Occipital lobe (tissue), 2 donors: Measurements from ENCODE around the gene SLC43A3. TPM values are rescaled to one million over a fixed set of nuclear protein-coding genes. Genes with fewer than 3 reads are reported as not detected.
"Not testable (repeated sequence)": the region's sequence is repeated elsewhere in the genome, so short reads cannot be mapped to it uniquely, and the experiment has no call there.

Experiments used
- DNase-seq: peaks from one replicate; lab custom pipeline; 2025; lab: John Stamatoyannopoulos, UW
- total RNA-seq: library from RNA; depleted of rRNA; stranded (reverse); fragments of >200 nt; gene quantifications from one replicate; pipeline ENCODE4 v1.2.3, GENCODE V29; 2014

SLC43A3 gene
- total RNA-seq, 1 donor from 2014 or later: 8.7 TPM

DNA sequence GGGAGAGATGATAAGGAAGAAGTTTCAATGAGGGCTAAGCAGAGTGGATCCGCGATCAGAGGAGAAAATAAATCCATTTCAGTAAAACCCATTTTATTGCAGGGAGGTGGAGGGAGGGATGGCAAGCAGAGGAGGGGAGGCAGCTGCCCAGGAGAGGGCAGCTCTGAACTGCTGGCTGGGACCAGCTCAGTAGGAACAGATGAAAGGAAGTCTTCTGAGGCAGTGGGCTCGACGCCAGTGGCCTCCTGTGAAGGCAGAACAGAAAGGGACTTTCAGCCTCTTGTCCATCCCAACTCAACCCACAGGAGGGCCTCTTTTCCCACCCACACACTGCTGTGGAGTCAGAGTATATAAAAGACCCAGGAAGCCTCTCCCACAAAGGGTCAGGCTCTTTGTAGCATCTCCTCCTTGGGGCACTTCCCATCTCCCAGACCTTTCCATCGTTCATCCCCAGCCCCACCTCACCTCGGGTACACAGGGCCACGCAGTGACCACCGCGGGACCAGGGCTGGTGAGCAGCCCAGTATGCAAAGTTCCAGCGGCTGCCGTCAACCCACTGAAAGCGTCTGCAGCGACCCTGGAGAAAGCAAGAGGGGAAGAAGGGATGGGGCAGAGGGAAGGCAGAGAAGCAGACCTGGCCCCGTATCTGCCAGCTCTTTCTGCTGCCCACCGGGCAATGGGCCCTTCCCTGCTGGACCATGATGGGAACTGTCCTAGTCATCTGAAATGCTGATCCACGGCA, 39.5 kb downstream of the SLC43A3 start:
- DNase-seq: no peak

- DNase-seq: no peak
Observed at GRCh38 chr11:57386178-57386940, 40.6 kb downstream of the SLC43A3 start.

DNA sequence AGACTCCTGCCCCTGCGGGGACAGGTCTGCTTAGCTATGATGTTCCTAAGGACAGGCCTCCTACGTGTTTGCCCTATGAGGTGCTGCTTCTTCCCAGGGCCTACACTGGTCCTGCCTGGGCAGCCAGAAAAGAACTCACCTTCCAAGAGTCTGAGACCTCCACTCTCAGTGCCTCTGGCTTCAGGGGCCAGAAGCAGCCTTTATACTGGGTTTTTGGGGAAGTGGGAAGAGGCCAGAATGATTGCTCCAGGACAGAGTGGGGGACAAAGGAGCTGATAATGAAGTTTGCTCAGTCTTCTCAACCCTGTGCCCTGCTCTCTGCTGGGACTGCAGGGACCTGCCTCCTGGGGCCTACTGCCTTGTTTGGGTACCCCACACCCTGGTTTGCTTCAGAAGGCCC, 45.9 kb downstream of the SLC43A3 start, which contains the start of gene PRG3:
TSS of gene PRG3 (minus strand) at position 176 of the 400 bp plus-strand sequence. CDS start 442 bp downstream, outside the sequence.
- DNase-seq: no peak

DNA sequence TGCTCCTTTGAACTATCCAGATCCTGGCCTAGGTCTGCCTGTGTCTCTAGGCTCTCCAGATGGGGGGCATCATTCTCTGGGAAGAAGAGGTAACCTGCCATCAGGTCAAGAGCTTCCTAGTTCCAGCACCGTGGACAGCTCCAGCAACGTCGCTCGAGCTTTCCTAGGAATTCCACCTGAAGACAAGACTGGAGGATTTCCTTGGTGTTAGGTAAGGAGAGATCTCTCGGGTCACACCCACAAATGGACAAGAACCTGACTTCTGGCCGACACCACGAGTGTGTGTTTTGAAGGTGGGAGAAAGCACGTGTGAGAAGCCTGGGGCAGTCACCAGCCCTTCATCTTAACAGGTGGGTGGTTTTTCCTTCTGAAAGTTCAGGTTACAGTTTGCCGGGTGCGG, 47.2 kb downstream of the SLC43A3 start:
- DNase-seq: no peak

DNA sequence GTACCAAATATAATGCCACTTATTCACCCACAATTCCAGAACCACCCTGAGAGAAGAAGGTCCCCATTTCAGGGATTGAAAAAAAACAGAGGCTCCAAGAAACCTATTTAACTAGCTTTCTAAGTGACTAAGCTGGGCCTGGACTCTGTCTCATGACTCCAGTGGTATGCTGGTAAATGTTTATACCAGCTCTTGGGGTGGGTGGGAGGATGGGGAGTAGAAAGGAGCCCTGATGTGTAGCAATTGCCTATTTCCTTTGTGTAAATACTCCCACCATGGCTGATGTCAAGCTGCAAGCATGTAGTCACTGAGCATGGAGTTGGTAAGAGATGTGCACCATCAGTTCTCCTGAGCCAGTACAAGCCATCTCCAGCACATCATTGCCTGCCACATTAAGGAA, 48.7 kb downstream of the SLC43A3 start:
- no peak for DNase-seq

GRCh38 chr11:57377107-57377506, 49.8 kb downstream of the SLC43A3 start:
- no peak for DNase-seq

DNA sequence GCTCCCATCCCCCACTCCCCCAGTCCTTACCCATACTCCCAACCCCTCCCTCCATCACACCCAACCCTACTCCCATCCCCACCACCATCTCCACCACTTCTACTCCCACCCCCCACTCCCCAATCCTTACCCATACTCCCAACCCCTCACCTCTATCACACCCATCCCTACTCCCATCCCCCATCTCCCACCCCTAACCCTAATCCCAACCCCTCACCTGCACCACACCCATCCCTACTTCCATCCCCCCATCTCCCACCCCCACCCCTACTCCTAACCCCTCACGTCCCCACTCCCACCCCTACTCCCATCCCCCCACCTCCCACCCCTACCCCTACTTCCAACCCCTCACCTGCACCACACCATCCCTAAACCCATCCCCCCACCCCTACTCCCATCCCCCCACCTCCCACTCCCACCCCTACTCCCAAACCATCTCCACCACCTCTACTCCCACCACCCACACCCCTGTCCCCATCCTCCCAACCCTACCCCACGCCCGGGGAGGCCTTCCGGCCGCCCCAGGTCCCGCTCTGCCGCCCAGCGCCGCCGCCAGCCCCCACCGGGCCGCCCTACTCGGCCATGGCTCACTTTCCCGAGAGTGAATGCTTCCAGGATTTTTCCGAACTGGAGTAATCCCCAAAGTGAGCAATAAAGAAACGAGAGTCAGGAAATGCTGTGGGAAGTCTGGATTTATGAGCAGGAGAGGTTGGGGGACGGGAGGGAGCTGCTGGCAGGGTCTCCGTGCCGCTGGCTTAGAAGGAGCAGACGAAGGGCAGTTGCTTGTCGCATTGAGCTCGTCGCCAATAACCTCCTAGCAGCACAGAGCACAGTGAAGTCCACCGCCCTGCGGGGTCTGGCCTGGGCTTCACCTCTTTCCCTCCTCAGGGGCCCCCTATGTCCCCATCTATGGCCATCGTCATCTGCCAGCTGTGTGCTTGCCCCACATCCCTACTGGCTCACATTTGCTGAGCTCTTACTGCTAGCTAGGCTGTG, 50.5 kb downstream of the SLC43A3 start:
- no peak for DNase-seq

GRCh38 chr11:57375490-57375889, 51.4 kb downstream of the SLC43A3 start:
- no peak for DNase-seq

DNA sequence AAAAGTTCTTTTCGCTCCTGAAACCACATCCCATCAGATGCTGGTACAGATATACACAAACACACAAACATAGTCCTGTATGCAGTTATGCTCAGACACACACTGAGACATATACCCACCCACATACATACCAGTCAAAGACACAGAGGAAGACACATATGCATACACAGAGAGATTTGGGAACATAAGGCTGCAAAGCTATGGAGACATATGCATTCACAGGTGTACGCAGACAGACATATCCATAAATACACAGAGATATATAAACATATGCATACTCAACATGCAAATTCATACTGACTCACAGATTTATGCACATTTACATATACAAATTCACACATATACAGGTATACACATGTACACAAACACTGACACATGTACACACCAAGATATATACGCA, 52.0 kb downstream of the SLC43A3 start:
- DNase-seq: no peak

GRCh38 chr11:57373146-57373545, 53.8 kb downstream of the SLC43A3 start:
- DNase-seq: no peak

- no peak for DNase-seq
Observed at GRCh38 chr11:57370941-57371340, 56.0 kb downstream of the SLC43A3 start.

DNA sequence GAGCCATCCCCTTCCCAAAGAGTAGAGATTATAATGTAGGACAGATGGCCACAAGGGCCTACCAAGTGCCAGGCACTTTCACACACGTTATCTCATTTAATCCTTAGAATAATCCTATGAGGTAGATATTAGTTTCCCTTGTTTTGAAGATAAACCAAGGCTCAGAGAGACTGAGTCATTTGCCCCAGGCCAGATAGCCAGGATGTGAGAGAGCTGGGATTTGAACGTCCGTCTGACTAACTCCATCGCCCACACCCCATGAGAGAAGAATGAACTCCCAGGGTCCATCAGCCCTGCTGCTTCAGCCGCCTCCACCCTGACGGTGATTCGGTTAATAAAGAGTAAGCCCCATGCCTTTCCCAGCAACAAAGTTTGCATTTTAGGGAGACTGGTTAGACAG, 56.7 kb downstream of the SLC43A3 start:
- no peak for DNase-seq

GRCh38 chr11:57368845-57369232, 58.1 kb downstream of the SLC43A3 start:
- DNase-seq: no peak

- no peak for DNase-seq
Observed at GRCh38 chr11:57368106-57368844, 58.6 kb downstream of the SLC43A3 start.

GRCh38 chr11:57364851-57365660, 61.9 kb downstream of the SLC43A3 start:
- DNase-seq: peak; percentile 15

DNA sequence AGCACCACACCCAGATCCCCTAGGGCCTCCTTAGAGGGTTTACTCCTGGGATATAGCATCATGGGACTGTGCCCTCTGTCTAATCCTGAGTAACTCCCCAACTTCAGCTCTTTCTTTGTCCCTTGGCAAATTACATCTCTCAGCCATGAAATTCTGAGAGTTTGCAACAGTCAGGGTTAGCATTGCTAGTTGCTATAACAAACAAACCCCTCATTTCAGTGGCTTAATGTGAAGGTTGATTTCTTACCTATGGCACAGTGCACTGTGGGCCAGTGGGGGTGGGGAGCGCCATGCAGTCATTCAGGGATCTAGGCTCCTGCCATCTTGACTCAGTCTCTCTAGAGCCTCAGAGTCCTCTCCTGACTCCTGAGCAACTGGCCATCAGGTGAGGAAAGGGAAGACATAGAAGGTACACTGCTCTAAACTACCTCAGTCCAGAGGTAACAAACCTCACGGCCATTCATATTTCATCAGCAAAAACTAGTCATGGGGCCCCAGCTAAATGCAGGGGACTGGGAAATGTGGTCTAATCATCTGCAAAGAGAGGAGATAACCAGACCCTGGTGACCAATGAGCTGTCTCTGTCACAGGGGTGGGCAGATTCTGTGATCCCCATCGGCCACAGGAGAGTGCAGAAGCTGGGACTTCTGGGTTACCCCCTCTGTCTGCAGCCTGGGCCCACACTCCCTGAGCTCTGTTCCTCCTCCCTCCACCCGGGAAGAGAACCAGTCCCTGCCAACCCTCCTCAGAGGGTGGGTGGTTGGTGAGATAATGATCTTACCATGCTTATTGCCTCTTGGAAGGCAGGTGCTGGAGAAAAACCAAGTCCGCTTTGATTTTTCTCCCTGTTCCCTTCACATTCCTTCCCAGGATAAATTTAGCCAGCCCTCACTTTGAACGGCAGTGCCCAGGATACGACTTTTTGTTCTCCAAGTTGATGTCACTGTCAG, 63.5 kb downstream of the SLC43A3 start:
- DNase-seq: peak; percentile 46

GRCh38 chr11:57361926-57362325, 65.0 kb downstream of the SLC43A3 start:
- DNase-seq: no peak

GRCh38 chr11:57361420-57361819, 65.5 kb downstream of the SLC43A3 start:
- DNase-seq: not testable (repeated sequence)

DNA sequence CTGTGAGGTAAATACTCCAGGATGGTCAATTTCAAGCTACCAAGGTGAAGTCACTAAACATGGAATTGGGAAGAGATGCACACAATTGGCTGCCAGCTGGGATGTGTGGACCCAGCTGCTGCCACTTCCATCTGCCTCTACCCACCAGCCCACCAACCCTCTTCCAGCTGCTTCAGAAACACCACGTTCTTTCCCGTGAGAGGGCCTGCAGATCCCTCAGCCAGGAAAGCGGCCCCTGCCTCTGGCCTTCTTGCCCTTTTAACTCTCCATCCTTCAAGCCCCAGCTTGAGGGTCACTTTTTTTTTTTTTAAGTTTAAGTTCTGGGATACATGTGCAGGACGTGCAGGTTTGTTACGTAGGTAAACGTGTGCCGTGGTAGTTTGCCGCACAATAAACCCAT, 65.9 kb downstream of the SLC43A3 start:
- no peak for DNase-seq
